Ecto neural progenitor cell (in vitro differentiated cells): ENCODE results near the gene OR2V2.

Experiments used
- DNase-seq: peaks from one replicate; pipeline ENCODE4 v3.0.0-alpha.2; 2018; ENCODE audit warnings: low spot score

Gene OR2V2

DNA sequence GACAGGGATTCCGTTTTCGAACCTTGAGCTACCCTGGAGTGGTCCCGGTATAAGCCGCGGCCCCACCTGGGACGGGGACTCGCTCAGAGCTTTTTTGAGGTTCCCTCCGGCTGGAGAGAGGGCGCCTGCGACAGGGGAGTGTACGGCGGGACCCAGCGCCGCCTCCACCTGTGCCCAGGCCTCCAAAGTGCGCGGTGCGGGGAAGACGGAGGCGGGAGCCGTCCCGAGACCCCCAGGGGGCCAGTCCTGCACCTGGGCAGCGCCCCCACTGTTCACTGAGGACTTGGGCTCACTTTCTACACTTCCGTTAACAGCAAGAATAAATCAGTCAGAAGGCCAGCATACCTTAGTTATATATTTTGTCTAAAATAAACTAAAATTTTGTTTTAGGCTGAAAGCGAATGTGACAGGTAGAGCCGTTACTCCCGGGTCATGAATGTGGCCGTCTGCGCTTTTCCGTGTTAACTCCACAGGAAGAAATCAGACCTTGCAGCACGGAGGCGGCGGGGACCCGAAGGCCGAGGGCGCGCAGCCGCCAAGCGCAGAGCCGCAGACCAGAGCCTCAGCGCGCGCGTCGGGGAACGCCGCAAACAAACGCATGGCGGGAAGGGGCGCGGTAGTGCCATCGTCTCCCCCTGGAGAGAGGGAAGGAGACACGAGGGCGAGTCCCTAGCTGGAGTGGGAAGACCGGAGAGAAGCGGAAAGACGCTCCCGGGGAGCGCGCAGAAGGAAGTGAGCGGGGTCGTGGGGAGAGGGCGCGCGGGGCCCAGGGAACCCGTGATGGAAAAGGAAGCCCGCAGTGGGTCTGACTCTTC is 43.5 kb downstream of the OR2V2 start:
- DNase-seq, result peak; percentile 72

DNA sequence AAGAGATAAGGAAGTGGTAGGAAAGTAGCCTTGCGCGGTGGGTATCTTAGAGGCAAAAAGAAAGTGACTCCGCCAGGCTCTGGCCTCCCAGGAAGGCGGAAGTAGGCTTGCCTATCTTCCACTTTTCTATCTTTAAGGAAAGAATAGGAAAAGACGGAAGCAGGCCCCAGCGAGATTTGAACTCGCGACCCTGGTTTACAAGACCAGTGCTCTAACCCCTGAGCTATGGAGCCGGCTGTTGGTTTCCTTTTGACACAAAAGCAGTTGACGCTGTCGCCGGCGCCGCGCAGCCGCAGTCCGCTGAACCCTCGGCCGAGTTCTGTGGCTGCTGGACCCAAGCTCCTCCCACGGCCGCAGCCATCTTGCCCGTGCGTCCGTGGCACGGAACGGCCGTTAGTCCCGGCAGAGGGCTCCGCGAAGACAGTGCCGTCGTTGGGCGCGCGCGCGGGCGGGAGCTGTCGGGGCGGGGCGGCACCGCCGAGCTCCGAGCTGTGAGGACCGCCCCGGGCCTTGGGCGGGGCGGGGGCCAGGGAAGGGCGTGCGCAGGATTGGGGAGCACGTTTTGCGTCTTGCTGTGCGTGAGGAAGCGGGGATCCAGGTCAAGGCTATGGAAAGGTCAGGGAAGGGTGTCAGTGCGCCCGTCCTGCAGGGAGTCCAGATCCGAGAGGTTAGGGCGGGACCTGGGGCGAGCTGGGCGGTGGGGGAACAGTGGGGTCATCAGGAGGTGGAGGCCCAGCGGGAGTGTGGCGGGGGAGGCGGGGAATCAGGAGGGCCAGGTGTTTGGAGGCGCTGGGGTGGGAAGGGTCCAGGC is 44.3 kb downstream of the OR2V2 start:
- DNase-seq, result peak; percentile 99

DNA sequence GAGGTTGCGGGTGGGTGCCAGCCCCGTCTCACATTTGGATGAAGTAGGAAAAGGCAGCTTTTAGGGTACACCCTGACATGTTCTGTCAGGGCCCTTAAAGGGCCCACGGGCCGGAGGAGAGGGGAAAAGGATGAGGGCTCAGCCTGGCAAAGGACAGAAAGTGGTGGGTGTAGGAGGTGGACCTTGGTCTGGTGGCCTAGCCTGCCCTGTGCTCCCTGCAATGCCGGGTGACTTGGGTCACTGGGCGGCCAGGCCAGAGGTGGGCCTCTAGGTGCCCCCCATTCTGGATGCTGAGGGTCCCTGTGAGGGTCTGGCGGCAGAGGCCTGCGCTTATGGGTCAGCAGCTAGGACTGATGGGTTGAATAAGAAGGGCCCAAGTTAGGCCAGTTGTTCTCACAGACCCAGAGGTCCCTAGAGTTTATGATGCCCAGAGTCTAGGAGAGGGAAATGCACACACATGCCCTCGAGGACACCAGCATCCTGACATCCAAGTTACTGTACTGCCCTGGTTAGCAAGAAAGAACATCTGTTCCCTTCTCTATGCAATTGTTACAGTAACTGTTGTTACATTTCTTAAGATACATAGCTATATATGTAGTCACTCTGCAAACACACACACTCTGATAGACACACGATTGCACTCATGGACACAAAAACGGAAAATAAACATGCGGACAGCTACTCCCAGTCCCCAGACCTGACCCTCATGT is 45.1 kb downstream of the OR2V2 start:
- DNase-seq, result no peak

DNA sequence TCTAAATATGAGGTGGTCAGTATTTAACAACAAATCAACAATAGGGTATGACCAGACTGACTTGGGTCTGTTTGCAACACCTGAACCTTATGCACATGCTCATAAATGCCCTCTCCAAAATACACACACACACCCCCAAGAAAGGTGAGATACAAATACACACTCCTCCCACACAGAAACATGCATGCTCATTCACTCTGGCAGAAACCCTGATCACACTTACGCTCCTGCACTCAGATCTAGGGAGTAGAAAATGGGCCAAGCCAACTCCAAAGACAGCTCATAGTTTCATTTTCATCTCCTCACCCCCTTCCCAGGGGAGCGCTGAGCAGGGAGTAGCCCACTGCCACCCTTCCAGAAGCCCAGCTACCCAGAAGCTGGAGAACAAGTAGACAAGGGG is 46.3 kb downstream of the OR2V2 start:
- no peak for DNase-seq

DNA sequence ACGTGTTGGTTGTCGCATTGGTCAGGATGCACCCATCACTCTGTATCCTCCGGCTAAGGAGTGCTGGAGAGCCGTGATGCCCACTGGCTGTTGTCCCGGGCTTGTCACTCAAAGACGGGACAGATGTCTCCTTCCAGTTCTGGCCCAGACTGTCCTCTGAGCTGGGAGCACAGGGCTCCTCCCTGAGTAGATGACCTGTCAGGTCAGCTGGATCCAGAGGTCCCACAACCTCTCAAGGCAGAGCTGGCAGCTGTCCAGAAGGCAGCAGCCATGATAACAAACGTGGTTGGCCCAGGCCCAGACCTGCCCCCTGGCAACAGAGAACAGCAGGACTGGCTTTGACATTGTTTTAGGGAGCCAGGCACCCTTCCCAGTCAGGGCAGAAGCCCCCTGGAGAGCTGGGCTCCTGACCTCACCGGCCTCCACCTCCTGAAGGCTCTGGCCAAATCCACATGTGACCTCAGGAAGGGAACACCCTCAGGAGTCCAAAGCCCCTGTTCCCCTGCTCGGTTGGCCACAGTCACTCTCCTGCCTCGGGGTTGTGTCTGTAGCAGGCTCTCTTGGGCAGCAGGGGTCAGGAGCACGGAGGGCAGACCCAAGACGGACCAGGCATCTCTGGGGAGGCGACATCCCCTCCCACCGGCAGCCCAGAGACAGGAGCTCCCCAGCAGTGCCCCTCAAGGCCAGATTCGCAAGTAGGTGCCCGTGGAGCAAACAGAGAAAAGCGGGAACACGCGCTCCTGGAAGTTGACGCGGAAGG is 47.3 kb downstream of the OR2V2 start:
- DNase-seq, result no peak

DNA sequence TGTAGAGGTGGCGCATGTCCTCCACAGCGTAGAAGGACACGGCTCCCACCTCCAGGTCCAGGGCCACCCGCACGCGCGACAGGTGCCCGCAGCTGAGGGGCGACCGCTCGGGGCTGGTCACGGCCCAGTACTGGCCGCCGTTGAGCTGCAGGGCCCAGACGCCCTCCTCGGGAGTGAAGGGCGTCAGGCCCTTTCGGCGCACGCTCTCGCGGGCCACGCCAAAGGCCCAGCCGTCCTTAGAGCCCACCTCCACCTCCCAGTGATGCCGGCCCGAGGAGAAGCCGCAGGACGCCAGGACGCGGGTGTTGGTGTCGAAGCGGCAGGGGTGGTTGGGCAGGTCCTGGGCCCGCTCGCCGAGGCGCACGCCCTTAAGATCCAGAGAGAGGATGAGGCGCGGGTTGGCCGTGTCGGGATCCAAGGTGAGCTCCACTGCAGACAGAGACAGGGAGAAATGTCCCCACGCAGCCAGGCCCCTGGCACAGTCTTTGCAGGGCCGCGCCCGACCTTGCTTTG is 47.9 kb downstream of the OR2V2 start:
- DNase-seq, result no peak

DNA sequence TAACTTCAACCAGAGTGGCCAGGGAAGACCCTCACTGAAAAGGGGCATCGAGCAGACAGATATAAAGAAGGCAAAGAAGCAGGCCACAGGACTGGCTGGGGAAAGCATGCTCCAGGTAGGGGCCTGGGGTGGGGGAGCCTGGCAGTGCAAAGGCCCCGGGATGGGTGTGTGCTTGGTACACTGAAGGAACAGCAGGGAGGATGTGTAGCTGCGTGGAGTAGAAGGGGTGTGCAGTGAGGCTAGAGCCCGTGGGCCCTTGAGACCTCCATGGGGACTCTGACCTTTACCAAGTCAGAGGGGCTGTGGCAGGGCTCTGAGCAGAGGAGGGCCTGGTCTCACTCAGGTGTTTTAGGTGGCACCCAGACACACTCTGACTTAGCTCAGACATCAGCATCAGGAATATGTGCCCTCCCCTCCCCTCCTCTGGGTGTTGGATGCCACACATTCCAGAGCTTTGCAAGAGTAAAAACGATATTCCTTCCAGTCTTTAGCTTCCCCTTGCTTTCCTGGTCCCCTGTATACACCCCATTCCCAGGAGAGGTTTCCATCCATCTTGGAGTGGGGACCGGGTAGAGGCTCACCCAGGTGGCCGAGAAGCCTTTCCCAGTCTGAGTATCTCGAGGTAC is 50.1 kb downstream of the OR2V2 start:
- DNase-seq, result no peak

DNA sequence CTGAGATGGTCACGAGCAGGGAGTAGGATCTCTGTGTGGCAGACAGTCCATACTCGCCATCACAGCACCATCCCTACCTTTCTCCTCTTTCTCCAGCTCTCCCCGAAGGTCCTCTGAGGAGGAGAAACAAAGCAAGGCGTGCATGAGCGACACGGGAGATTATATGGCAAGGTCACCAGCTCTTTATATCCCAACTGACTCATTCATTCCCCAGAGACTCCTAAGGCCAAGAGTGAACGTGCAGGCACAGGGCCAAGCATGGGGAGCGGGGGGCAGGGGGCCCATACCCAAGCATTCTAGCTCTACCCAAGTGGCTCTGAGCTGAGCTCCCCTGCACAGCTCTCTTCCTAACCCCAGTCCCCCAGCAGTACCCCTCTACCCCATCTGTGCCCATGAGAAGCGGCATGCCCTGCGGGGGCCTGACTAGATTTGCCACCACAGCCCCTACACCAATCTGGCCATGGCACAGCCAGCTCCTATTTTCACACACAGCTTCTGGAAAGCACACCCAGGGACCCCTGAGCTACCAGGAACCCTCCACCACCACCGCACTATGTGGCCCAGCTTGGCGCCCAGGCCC is 50.8 kb downstream of the OR2V2 start:
- no peak for DNase-seq

DNA sequence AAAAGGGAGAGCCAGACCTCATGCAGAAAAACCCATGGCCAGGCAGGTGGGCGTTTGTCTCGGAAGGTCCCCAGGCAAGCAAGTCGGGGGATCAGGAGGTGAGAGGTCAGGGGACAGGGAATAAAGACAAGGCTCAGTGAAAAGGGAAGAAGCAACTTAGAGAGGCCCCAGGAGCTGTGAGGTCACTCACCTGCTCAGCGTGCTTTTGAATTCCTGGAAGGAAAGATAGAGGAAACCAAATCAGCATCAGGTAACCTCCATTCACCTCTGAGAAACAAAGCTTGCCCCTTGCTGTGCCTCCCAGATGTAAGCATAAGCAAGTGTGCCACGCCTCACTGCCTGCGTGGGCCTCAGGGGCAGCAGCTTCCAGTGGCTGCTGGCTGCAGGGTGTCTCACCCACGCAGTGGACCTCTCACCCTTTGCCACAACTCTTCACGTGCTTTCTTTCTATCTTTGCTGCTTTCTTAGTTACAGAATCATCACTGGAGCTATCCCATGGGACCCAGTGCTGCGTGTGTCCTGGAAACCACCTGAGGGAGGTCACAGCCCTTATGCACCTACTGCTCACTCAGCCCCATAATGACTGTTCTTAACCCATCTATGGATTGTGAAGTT is 51.6 kb downstream of the OR2V2 start:
- no peak for DNase-seq

DNA sequence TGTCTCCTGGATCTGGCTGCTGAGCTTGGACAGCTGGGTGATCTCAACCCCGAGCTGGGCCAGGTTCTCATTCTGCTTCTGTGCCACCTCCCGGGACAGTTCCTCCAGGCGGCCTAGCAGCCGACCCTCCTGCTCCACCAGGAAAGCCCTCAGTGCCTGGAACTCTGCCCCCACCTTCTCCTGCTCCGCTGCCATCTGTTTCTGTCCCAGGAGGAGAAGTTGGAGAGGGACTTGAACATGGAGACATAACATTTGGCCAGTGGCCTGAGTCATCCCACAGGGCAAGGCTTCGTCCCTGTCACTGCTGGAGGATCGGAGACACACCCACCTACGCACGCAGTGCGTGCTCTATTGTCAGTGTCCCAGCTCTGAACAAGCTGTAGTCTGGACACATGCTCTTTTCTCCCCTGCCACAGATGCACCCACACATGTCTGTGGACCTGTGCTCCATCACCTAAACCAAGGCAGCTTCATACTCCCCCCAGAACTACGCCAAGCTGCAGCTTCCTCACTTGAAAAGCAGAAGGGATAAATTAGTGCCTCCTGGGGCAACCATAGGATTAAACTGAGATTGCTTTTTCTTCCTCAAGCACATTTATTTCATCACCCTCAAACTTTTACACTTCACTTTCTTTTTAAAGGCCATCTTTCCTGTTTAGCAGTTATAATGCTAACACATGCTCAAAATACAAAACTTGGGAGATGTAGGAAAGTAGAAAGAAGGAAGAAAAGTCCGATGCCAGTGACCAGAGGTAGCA is 52.7 kb downstream of the OR2V2 start:
- DNase-seq, result no peak

DNA sequence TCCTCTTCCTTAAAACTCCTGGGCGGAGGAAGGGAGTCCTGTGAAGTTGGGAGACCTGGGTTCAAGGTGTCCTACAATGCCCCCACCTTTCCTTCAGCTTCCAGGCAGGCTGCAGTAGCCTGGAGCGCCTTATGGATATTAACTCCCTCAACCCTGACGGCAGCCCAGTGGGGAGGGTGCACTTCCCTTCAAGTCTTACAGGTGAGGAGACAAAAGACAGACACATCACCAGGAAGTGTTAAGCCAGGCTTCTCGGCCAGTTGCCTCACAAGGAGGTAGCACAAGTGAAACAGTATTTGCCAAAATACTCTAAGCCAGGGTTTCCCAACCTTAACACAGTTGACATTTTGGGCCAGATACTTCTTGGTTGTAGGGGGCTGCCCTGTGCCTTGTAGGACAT is 53.4 kb downstream of the OR2V2 start:
- no peak for DNase-seq

DNA sequence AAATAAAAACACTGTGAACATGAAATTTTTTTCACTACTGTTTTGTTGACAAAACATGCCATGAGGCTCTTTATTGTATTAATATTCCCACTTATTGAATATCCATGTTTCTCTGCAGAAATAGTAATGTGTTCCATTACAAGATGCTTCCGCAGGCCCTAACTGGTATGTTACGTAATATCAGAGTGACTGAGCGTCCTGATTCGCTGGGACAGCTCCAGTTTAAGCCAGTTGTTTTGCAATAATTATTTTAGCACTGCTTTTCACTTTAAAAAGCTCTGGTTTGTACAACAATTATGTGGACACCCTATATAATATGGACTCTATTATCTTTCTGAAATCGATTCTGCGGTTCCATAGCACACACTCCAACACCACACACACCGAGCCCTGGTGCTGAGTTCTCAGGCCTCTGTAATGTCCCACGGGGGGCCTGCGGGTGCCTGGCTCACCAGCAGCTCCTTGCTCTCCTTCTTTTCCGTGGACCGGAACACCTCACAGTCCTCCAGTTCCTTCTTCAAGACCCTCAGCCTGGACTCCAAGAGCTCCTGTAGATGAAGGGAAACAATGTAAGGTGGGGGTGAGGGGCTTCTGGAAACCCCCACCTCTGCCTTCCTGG is 55.8 kb downstream of the OR2V2 start:
- no peak for DNase-seq

DNA sequence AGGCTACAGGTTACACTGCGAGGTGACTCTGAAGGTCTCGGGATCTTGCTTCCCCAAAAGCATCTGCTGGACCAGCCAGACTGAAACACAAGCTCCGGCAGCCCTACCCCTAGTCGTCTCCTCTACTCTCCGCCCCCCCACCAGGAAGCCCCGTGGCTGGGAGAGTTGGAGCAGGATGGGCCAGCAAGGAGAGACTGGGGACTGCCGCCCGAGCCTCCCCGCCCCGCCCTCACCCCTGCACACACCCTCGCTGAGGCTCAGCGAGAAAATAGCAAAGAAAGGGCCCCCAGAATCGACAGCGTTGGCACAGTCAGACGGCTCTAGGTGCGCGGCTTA is 56.4 kb downstream of the OR2V2 start:
- no peak for DNase-seq

DNA sequence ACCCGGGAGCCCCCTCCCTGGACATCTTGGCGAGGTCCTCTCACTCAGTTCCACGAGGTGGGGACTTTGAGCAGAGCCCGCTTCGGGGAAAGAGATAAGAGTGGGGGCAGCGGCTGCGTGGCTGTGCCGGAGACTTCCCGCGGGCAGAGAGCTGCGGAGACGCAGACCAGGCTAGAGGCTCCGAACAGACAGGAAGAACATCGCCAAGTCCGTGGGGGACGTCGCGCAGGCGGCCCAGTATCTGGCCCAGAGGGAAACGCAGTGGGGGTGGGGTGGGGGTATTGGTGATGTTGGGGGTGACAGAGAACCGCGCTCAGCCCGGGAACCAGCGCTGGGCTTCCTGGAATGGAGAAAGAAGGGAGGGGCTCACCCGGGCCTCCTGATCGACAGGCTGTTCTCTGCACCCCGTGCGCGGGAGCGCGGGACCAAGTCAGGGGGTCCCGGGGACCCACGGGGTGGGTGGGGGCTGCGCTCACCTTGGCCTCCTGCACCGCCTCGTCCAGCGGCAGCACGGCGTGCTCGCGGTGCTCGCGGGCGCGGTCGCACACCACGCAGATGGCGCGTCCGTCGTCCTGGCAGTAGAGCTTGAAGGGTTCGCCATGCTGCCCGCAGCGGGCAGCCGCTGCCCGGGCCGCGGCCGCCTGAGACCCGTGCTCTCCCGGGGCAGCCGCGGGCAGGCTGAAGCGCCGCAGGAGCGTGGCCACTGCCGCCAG is 56.9 kb downstream of the OR2V2 start:
- no peak for DNase-seq

DNA sequence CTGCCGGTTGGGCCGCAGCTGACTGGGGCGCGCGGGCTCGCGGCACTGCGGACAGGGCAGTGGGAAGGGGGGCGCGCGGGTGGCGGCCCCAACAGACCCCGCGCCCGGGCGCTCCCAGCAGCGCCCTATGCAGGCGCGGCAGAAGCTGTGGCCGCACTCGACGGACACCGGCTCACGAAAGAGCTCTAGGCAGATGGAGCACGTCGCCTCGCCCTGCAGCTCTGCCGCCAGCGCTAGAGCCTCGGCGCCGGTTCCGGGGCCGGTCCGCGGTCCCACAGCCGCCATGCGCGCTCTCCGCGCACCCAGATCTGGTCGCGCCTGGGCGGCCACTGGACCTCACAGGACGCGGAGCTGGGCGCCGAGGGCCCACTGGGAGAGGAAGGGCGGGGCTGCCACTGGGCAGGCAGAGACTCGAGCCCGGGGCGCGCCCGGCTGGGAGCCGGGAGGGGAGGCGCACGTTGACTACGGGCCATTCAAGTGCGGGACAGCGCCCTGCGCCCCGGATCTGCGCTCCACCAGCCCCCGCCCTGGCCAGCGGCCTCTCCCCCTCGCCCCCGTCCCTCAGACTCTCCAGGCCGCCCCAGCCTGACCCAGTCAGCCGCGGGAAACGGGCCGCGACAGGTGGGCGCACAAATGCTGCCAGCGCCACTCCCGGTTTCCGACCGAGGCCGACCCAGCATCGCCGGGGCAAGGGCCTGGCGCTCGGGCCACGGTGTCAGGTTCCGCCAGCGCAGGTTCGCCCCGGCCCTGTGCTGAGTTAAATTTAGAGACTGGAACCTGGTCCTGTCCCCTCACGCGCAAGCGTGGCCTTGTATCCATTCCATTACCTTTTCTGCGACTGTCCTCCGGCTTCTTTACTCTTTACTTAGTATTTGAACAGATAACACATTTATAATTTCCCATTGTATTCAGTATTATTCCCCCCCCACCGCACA is 57.7 kb downstream of the OR2V2 start, which contains the start of gene TRIM7:
TSS of gene TRIM7 (minus strand) at position 371 of the 935 bp plus-strand sequence. CDS start at position 285, 86 bp downstream.
- DNase-seq, result no peak

DNA sequence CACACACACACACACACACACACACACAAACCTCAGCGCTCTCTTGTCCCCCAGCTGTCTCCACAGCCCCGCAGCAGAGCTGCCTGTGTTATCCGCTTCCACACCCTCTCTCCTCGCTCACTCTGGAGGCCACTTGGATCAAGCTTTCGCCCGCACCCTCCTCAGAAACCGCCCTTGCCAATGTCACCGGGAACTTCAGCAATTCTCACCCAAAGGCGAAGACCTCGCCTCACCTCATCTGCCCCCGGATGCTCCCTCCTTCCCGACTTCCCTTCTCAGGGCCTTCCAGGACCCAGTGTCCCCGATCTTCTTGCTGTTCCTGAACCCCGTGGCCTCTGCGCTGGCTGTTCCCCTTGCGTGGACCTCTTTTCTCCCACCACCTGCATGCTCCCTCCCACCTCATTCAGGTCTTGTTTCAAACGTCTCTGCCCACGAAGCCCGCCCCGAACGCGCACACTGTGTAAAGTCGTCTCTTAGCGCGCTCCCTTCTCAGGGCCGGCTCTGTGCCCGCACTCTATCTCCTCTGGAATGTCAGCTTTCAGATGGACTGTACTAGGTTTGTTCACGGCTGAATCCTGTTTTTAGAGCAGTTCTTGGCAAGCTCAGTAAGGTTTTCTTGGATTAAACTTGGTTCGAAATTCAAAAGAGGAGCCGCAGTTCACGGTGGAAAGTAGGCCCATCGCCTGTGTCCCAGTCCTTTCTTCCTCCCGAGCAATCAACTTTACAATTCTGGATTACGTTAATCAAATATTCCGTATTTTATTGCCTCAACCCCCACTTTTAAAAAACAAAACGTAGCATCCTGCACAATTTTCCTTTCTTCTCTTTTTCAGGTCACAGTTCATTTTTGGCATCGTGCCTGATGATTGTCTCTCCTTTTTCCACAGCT is 58.6 kb downstream of the OR2V2 start:
- no peak for DNase-seq
